ENCODE measurements around the gene TRIM13. TPM values are rescaled to one million over a fixed set of nuclear protein-coding genes. Genes with fewer than 3 reads are reported as not detected.
A peak's percentile ranks its signal among the peaks of the same experiment; 100 is the strongest.
"Not testable (repeated sequence)": the region's sequence is repeated elsewhere in the genome, so short reads cannot be mapped to it uniquely, and the experiment has no call there.

The TRIM13 gene
- total RNA-seq, 2 experiments from 2014 or later = 17.7 to 18.5 TPM

DNA sequence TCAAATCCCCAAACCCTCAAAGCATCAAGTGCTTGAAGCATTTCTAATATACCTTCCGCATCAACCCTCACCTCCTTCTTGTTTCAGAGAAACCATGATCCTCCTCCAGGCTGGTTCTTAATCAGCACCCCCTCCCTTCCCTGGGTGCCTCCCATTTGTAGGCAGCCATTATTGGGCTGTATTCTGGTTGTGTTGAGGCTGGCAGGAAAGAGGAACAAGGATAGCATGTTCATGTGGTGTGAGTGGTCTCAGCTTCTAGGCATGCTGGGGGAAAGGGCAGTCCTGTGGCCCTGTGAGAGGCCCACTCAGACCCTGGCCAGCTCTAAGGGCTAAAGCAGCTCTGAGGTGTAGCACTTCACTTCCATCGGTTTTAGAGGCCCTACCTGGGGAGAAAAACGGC, 18.9 kb upstream of the TRIM13 start:
- POLR2A ChIA-PET = no interaction called here
- Mint-ChIP-seq H3K27me3 (no peaks in the 10 kb centered on the region), H3K36me3 (ENCODE audit: low read depth) (peaks cover 13% of the 10 kb centered on the region), H3K4me1 (peaks cover 6% of the 10 kb centered on the region), H3K4me3 (no peak overlapping the region), H3K9me3 (no peaks in the 10 kb centered on the region), H3K27ac (no peak overlapping the region)
- no peak for DNase-seq
- CTCF ChIA-PET = interaction anchor here (1.6 to 2.2 kb wide), 2 partner anchors 934 to 1091 kb away, joined by 6 read pairs; no protein-coding TSS in a partner anchor

DNA sequence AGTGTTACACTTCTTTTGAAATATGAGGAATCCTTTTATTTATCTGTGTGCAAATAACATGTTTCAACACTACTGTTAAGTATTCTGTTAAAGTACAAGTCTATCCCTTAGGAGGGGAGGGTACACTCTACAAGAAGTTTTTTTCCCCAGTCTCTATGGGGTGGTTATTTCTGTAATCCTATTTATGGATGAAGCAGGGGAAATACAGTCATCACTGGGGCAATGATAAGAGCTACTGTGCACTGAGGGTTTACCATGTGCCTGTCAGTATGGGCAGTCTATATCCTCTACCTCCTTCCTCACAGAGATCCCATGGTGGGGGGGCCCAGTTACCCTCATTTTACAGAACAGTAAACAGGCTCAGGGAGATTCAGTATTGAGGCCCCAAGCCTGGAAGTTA, 16.6 kb upstream of the TRIM13 start:
- H3K9me3 Mint-ChIP-seq = no peaks in the 10 kb centered on the region
- no peaks in the 10 kb centered on the region for H3K27me3 Mint-ChIP-seq
- peaks cover 19% of the 10 kb centered on the region for H3K36me3 Mint-ChIP-seq (ENCODE audit: low read depth)
- H3K4me1 Mint-ChIP-seq = peaks cover 4% of the 10 kb centered on the region
- no peak overlapping the region for H3K4me3 Mint-ChIP-seq
- ChIA-PET POLR2A (interaction anchor here (0.6 kb wide), 1 partner anchor 1115 kb away, joined by 5 read pairs; no protein-coding TSS in a partner anchor), CTCF (interaction anchor here (1.2 to 1.5 kb wide), 2 partner anchors 147 to 932 kb away, joined by 3 read pairs; no protein-coding TSS in a partner anchor)
- no peak overlapping the region for H3K27ac Mint-ChIP-seq
- no peak for DNase-seq

DNA sequence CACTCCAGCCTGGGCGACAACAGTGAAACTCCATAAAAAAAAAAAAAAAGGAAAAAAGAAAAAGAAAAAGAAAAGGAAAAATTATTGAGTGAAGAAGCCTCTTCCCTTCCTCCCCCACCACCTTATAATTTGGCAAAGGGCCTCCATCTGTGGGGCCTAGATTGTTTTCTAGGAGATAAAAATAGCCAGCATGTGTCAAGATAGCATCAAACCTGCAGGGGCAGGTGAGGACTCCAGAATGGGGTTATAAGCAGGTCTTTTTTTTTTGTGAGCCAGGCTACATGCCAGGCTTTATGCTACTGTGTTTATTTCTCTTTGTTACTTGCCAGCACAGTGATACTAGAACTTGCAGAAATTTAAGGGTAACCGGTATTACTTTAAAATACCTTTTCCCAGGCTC, 11.7 kb upstream of the TRIM13 start:
- Mint-ChIP-seq H3K27me3 (no peaks in the 10 kb centered on the region), H3K27ac (no peak overlapping the region), H3K9me3 (no peaks in the 10 kb centered on the region), H3K36me3 (ENCODE audit: low read depth) (peaks cover 40% of the 10 kb centered on the region), H3K4me3 (no peak overlapping the region), H3K4me1 (no peaks in the 10 kb centered on the region)
- ChIA-PET POLR2A (no interaction called here), CTCF (interaction anchor here (2.4 kb wide), 1 partner anchor 12 kb away, joined by 8 read pairs; the partner anchor contains the start of gene TRIM13)
- DNase-seq = no peak

DNA sequence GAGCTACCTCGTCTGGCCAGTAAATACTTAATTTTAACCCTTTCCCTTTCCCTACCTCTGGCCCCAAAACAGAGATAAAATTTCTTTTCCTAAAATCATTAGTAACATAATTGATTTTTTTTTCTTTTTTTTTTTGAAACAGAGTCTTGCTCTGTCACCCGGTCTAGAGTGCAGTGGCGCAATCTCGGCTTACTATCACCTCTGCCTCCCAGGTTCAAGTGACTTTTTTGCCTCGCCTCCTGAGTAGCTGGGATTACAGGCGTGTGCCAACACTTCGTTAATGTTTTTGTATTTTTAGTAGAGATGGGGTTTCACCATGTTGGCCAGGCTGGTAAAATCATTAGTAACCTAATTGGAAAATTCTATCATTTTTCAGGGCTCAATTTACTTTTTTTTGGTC, 10.4 kb upstream of the TRIM13 start:
- Mint-ChIP-seq H3K27me3 (no peaks in the 10 kb centered on the region), H3K4me3 (no peak overlapping the region), H3K9me3 (no peaks in the 10 kb centered on the region), H3K36me3 (ENCODE audit: low read depth) (peaks cover 43% of the 10 kb centered on the region), H3K27ac (no peak overlapping the region), H3K4me1 (peaks cover under 1% of the 10 kb centered on the region)
- POLR2A ChIA-PET = no interaction called here
- no peak for DNase-seq
- CTCF ChIA-PET = interaction anchor here (2.4 kb wide), 1 partner anchor 10 kb away, joined by 8 read pairs; the partner anchor contains the start of gene TRIM13

DNA sequence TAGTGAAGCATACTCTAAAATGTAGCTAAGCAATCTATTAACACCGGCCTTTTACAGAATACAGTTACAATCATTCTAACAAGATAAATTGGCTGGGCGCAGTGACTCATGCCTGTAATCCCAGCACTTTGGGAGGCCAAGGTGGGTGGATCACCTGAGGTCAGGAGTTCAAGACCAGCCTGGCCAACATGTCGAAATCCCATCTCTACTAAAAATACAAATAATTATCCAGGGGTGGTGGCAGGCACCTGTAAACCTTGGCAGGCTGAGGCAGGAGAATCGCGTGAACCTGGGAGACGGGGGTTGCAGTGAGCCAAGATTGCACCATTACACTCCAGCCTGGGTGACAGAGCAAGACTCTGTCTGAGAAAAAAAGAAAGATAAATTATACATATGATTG, 6.2 kb upstream of the TRIM13 start:
- H3K9me3 Mint-ChIP-seq, POLR2A ChIA-PET, H3K4me1 Mint-ChIP-seq, H3K27me3 Mint-ChIP-seq, DNase-seq, H3K4me3 Mint-ChIP-seq, H3K27ac Mint-ChIP-seq, CTCF ChIA-PET: not testable (repeated sequence)
- peaks cover 40% of the 10 kb centered on the region for H3K36me3 Mint-ChIP-seq (ENCODE audit: low read depth)

DNA sequence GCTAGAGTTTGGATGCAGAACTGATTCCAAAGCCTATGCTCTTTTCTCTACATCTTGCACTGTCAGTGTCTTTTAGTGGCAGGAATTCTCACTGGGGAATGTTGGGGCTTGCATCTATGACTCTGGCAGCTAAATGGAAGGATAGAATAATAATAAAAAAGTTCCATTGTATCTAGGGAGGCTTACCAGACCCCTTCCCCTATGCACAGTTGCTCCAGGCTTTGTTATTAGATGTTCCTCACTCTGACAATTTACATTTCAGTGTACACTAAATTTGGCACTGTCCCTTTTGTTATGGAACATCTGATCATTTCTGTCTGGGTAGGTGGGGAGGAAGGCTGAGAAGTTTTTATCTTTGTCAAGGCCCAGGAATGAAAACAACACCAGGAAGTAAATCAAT, 3.7 kb upstream of the TRIM13 start:
- H3K4me3 Mint-ChIP-seq = no peak overlapping the region
- H3K36me3 Mint-ChIP-seq (ENCODE audit: low read depth) = peaks cover 40% of the 10 kb centered on the region
- no peak for DNase-seq

DNA sequence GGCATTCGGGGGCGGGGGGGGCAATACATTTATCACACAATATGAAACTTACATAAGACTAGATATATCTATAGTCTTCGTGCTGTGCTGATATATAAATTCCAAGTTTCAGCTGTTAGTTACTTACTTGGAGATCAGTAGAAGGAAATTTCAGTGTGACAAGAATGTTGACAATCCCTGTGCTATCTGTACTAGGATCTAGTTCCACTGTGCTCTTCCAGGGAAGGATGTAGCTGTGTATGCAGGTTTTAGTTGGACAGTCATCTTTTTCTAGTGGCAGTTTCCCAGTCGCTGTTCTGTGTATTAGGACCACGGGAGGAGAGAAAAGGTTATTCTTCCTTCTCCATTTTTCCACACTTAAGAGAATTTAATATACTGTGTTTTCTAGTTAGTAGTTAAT, 3.2 kb upstream of the TRIM13 start:
- ChIA-PET POLR2A (interaction anchor here (0.6 kb wide), 1 partner anchor 74 kb away, joined by 4 read pairs; no protein-coding TSS in a partner anchor), CTCF (interaction anchor here (1.5 kb wide), 1 partner anchor 17 kb away, joined by 5 read pairs; no protein-coding TSS in a partner anchor)
- Mint-ChIP-seq H3K4me1 (peaks cover 20% of the 10 kb centered on the region), H3K9me3 (no peaks in the 10 kb centered on the region), H3K4me3 (no peak overlapping the region), H3K27me3 (no peaks in the 10 kb centered on the region), H3K36me3 (ENCODE audit: low read depth) (peaks cover 40% of the 10 kb centered on the region), H3K27ac (no peak overlapping the region)
- no peak for DNase-seq

More for the DNA sequence above, 3.7 kb upstream of the TRIM13 start:
- H3K9me3 Mint-ChIP-seq = no peaks in the 10 kb centered on the region
- H3K27ac Mint-ChIP-seq = no peak overlapping the region
- POLR2A ChIA-PET = no interaction called here
- CTCF ChIA-PET = interaction anchor here (1.5 kb wide), 1 partner anchor 17 kb away, joined by 5 read pairs; no protein-coding TSS in a partner anchor
- H3K27me3 Mint-ChIP-seq = no peaks in the 10 kb centered on the region
- H3K4me1 Mint-ChIP-seq = peaks cover 14% of the 10 kb centered on the region

DNA sequence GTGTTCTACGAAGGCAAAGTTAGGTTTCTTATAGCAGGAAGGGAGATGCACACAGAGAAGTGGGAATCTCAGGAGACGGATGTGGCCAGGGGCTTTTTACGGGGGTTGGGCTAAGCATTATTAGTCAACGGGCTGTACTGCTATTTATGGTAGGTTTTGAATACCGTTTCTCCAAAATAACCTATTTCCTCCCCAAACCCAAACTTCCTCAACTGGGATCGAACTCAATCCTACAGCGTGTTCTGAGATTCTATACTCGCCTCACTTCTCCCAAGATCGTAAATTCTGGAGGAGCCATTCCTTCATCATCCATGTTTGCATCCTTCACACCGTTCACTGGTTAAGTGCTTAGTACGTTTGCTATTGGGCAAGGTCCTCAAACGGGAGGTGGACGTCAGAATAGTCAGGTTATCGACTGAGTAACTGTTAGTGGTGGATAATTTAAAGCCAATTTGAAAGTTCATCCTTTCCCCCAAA, 1.2 kb upstream of the TRIM13 start:
- ChIA-PET POLR2A (no interaction called here), CTCF (interaction anchor here (1.5 to 3.1 kb wide), 4 partner anchors 9 to 916 kb away, joined by 4 to 15 read pairs (median 6); no protein-coding TSS in a partner anchor)
- Mint-ChIP-seq H3K27me3 (no peaks in the 10 kb centered on the region), H3K9me3 (no peaks in the 10 kb centered on the region), H3K36me3 (ENCODE audit: low read depth) (peaks cover 38% of the 10 kb centered on the region), H3K4me3 (peak overlapping the region; percentile 60), H3K4me1 (peaks cover 33% of the 10 kb centered on the region), H3K27ac (peak overlapping the region; percentile 76)
- DNase-seq = no peak

DNA sequence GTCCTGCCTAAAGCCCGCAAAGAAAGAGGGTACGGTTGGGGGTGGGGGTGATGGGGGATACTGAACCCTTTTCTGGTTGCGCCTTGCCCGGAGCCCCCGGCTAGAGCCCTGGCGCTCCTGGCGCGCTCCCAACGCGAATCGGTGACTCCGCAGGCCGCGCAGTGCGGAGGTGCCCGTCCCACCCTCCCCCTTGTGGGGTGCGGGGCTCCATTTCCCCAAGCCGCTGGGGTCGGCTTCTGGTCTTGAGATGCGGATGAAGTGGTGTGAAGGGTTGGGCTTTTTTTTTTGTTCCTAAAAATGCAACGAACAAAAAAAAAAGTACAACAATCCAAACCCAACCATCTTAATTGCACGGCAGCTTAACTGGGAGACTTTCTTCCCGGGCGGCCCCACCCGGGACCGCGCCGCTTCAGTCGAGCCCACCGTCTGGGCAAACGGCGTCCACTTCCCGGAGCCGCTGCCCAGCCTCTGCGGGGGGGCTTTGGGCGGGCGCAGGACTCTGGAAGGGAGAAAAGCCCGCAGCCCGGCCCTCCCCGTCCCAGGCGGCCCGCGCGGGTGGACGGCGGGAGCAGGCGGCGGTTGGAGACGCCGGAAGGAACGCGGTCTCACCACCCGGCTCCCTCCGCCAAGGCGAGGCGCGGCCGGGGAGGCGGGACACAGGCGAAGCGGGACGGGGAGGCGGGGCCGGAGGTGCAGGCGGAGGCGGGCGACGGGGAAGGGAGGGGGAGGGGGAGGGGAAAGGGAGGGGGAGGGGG, 504 bp upstream of the TRIM13 start:
- DNase-seq = peak; percentile 90
- H3K36me3 Mint-ChIP-seq (ENCODE audit: low read depth) = peaks cover 40% of the 10 kb centered on the region
- ChIA-PET CTCF (interaction anchor here (0.6 to 3.8 kb wide), 19 partner anchors 10 to 1642 kb away, joined by 3 to 34 read pairs (median 4); partner anchors contain the start of gene SPRYD7), POLR2A (interaction anchor here (1.5 kb wide), 1 partner anchor 84 kb away, joined by 8 read pairs; no protein-coding TSS in a partner anchor)
- H3K4me1 Mint-ChIP-seq = peaks cover 38% of the 10 kb centered on the region
- H3K9me3 Mint-ChIP-seq = no peaks in the 10 kb centered on the region
- no peaks in the 10 kb centered on the region for H3K27me3 Mint-ChIP-seq
- H3K27ac Mint-ChIP-seq = peak overlapping the region; percentile 76
- H3K4me3 Mint-ChIP-seq = peak overlapping the region; percentile 60

DNA sequence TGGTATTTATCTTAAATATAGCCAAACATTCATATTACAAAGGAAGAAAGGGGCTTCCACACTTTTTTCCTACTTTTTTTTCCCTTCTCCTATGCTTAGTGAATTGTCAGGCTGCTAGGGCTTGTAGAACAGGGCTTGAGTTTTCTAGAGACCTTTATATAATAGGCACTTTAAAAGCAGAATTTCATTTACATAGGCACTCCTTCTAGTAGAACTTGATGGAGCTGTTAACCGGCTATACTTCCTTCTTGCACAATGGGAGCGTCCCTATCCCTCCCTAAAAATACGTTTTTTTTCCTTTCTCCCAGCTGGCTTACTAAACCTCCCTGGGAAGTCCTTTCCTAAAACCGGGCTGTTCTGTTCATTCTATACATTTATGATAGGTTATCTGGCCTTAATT, 1.1 kb downstream of the TRIM13 start:
- H3K36me3 Mint-ChIP-seq (ENCODE audit: low read depth) = peaks cover 35% of the 10 kb centered on the region
- H3K27me3 Mint-ChIP-seq = no peaks in the 10 kb centered on the region
- CTCF ChIA-PET = interaction anchor here (0.7 to 3.8 kb wide), 25 partner anchors 10 to 914 kb away, joined by 3 to 34 read pairs (median 3); partner anchors contain the start of gene SPRYD7
- DNase-seq = no peak
- H3K4me3 Mint-ChIP-seq = peak overlapping the region; percentile 79
- no peaks in the 10 kb centered on the region for H3K9me3 Mint-ChIP-seq
- peaks cover 42% of the 10 kb centered on the region for H3K4me1 Mint-ChIP-seq
- POLR2A ChIA-PET = interaction anchor here (0.6 to 1.5 kb wide), 4 partner anchors 46 to 83 kb away, joined by 3 to 8 read pairs (median 4); no protein-coding TSS in a partner anchor
- H3K27ac Mint-ChIP-seq = peak overlapping the region; percentile 93

DNA sequence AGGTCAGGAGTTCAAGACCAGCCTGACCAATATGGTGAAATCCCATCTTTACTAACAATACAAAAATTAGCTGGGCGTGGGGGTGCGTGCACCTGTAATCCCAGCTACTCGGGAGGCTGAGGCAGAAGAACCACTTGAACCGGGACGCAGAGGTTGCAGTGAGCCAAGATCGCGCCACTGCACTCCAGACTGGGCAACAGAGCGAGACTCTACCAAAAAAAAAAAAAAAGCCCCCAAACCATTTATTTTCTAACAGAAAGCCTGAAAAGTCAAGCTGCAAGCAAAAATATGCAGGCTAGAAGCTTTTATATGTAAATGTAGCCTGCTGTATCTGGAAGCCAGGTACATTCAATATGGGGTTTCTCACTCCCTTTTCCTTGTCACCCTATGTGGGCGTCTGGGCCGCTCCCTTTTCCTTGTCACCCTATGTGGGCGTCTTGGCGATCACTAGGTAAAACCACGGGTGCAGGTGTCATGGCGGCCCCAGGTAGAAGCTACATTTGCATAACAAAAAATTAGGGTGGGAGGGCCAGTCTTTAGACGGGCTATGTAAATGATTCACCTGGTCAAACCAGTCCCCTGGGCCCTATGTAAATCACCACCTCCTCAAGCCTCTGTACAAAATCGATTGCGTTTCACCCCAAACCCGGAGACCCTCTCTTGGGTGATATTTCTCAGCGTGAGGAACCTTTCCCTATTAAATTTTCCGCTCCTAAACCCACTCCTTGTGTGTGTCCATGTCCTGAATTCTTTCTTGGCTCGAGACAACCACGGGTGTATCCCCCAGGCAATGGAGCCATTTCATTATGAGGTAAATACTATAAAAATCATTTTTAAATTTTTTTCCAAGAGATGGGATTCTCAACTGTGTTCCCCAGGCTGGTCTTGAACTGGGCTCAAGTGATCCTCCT, 2.1 kb downstream of the TRIM13 start:
- peaks cover 43% of the 10 kb centered on the region for H3K36me3 Mint-ChIP-seq (ENCODE audit: low read depth)
- peak overlapping the region; percentile 79 for H3K4me3 Mint-ChIP-seq
- H3K27ac Mint-ChIP-seq = no peak overlapping the region
- H3K4me1 Mint-ChIP-seq = peaks cover 44% of the 10 kb centered on the region
- no peak for DNase-seq
- ChIA-PET CTCF (interaction anchor here (1.1 to 3.8 kb wide), 4 partner anchors 9 to 913 kb away, joined by 3 to 34 read pairs (median 11); no protein-coding TSS in a partner anchor), POLR2A (interaction anchor here (0.6 kb wide), 1 partner anchor 82 kb away, joined by 3 read pairs; no protein-coding TSS in a partner anchor)
- no peaks in the 10 kb centered on the region for H3K27me3 Mint-ChIP-seq
- no peaks in the 10 kb centered on the region for H3K9me3 Mint-ChIP-seq

DNA sequence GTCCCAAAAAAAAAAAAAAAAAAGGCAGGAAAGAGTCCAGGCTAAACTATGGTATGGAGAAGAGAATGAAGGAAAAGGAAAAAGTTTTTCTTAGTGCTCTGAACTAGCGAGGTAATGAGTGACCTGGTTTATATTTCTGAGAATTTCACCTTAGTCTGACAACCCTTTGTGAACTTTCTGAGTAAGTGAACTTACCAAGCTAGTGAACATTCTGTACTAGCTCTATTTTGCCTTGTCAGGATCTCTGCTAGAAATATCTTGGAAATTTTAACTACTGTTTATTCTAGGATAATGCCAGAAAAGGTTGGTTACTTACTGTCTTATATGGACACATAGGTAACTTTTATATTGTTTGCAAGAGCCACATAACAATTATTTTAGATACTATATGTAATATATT, 4.4 kb downstream of the TRIM13 start:
- peaks cover 46% of the 10 kb centered on the region for H3K36me3 Mint-ChIP-seq (ENCODE audit: low read depth)
- CTCF ChIA-PET = no interaction called here
- H3K27me3 Mint-ChIP-seq = no peaks in the 10 kb centered on the region
- POLR2A ChIA-PET = interaction anchor here (0.6 kb wide), 1 partner anchor 910 kb away, joined by 3 read pairs; no protein-coding TSS in a partner anchor
- H3K4me1 Mint-ChIP-seq = peaks cover 41% of the 10 kb centered on the region
- no peak for DNase-seq
- H3K27ac Mint-ChIP-seq = peak overlapping the region; percentile 46
- no peaks in the 10 kb centered on the region for H3K9me3 Mint-ChIP-seq
- H3K4me3 Mint-ChIP-seq = no peak overlapping the region
